ENCODE data around the gene DAB2.

DNA sequence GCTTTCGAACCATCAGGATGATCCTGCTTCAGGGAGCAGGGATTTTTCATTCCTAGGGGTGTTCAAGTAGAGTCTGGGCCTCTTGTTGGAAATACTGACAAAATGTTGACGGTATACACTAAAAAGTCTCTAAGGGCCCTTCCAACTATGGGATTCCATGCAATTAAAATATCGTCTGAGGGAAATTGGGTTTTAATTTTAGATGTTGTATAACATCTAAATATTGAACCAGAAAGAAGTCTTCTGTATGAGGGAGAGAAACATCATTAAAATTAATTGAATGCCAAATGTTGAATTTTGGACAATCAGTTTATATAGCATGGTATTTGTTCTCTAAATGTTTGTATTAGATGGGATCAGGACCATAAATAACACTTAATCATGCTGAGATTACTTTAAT, 25.7 kb upstream of the DAB2 start:
- TF ChIP-seq, protein P1, sequence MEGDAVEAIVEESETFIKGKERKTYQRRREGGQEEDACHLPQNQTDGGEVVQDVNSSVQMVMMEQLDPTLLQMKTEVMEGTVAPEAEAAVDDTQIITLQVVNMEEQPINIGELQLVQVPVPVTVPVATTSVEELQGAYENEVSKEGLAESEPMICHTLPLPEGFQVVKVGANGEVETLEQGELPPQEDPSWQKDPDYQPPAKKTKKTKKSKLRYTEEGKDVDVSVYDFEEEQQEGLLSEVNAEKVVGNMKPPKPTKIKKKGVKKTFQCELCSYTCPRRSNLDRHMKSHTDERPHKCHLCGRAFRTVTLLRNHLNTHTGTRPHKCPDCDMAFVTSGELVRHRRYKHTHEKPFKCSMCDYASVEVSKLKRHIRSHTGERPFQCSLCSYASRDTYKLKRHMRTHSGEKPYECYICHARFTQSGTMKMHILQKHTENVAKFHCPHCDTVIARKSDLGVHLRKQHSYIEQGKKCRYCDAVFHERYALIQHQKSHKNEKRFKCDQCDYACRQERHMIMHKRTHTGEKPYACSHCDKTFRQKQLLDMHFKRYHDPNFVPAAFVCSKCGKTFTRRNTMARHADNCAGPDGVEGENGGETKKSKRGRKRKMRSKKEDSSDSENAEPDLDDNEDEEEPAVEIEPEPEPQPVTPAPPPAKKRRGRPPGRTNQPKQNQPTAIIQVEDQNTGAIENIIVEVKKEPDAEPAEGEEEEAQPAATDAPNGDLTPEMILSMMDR (IDR thresholded peaks at IDR 0.05): no peak
- TF ChIP-seq POLR2AphosphoS5 (IDR thresholded peaks at IDR 0.05): no peak
- no peak for TF ChIP-seq POLR2A (IDR thresholded peaks at IDR 0.05)
- no peak for TF ChIP-seq EP300 (IDR thresholded peaks at IDR 0.05)

All from upper lobe of left lung (tissue), 4 donors.